HepG2 (cell line): ENCODE results near the gene PCBD2. TPM values are rescaled to one million over a fixed set of nuclear protein-coding genes. Genes with fewer than 3 reads are reported as not detected.

ENCODE experiments used
- ATAC-seq: fragments of 200-7000 bp; cut with Tn5 transposase; 3 replicates; pipeline ENCODE4 v1.9.1; 2020; ENCODE audit warnings: mild to moderate bottlenecking, moderate library complexity
- BruUV-seq: library from RNA; stranded (reverse); fragments of 400-500 nt; replicated peaks from 2 replicates; lab custom pipeline; 2021; lab: Mats Ljungman, UMichigan
- CTCF ChIA-PET: fragments of 300-600 bp; formaldehyde crosslinking; extraction: SDS; loops from one replicate; lab custom pipeline; 2021; ENCODE audit warnings: low total read pairs, inconsistent platforms, low intra/inter-chr PET ratio; lab: Yijun Ruan, JAX
- POLR2A ChIA-PET: fragments of 350-600 bp; sonication (Branson Sonifier 250); formaldehyde crosslinking; loops from one replicate; lab custom pipeline; 2020; ENCODE audit warnings: antibody characterized with exemption, inconsistent platforms; lab: Yijun Ruan, JAX
- DNase-seq: peaks from one replicate; pipeline ENCODE4 v3.0.0-alpha.2; 2015; ENCODE audit warnings: low spot score
- FAIRE-seq: peaks from 3 replicates; lab custom pipeline; 2011; peaks lifted over from hg19 to GRCh38; lab: Jason Lieb, UNC
- H2AFZ ChIP-seq: one replicate; pipeline ENCODE4 v1.6.1; 2011; ENCODE audit warnings: low read length, inconsistent platforms
- H3K27ac ChIP-seq: fragments of 300-600 bp; 3 replicates; pipeline ENCODE4 v1.8.0; 2011; ENCODE audit warnings: mixed run types, mild to moderate bottlenecking, mixed read lengths, low read length, inconsistent platforms; ENCODE audit not compliant: insufficient read depth; ENCODE audit errors: extremely low read length
- H3K27me3 ChIP-seq, 2 experiments: fragments of 200-600 bp in 1 of 2; 2 replicates in 1 of 2; 3 replicates in 1 of 2; pipeline versions ENCODE4 v1.6.0 to v1.8.0; 2011; ENCODE audit warnings: low read length in 2 of 2, mild to moderate bottlenecking in 2 of 2, moderate library complexity in 2 of 2, inconsistent platforms in 1 of 2; ENCODE audit not compliant: insufficient read depth in 2 of 2, control insufficient read depth in 1 of 2
- H3K36me3 ChIP-seq, 2 experiments: fragments of 200-600 bp in 1 of 2; replicated peaks in 1 of 2; 2 replicates in 1 of 2; 3 replicates in 1 of 2; pipeline versions ENCODE4 v1.5.1 to v1.8.0; 2011; ENCODE audit warnings: low read length in 2 of 2, inconsistent platforms in 1 of 2; ENCODE audit not compliant: insufficient read depth in 2 of 2, control insufficient read depth in 1 of 2
- H3K4me1 ChIP-seq: 2 replicates; pipeline ENCODE4 v1.5.1; 2012; ENCODE audit warnings: low read length, inconsistent platforms; ENCODE audit not compliant: insufficient read depth
- H3K4me2 ChIP-seq: 2 replicates; pipeline ENCODE4 v1.6.0; 2011; ENCODE audit warnings: low read depth, low read length, inconsistent platforms
- H3K4me3 ChIP-seq, 3 experiments: fragments of 200-600 bp in 1 of 3; sonication (generic), shearing (Covaris generic) in 1 of 3; replicated peaks in 1 of 3; 2 replicates each; pipeline ENCODE4 v1.5.1; 2011 to 2016; ENCODE audit warnings: low read length in 3 of 3, inconsistent platforms in 2 of 3, low read depth in 2 of 3, mild to moderate bottlenecking in 2 of 3, control low read depth in 1 of 3, mixed read lengths in 1 of 3; ENCODE audit not compliant: insufficient read depth in 1 of 3
- H3K79me2 ChIP-seq: one replicate; pipeline ENCODE4 v1.6.1; 2011; ENCODE audit warnings: low read length, inconsistent platforms; ENCODE audit not compliant: insufficient read depth
- H3K9ac ChIP-seq: 2 replicates; pipeline ENCODE4 v1.6.0; 2011; ENCODE audit warnings: mild to moderate bottlenecking, low read depth, low read length, inconsistent platforms; ENCODE audit not compliant: insufficient read depth
- H3K9me3 ChIP-seq: 2 replicates; pipeline ENCODE4 v1.5.1; 2012; ENCODE audit warnings: mild to moderate bottlenecking, low read length
- H4K20me1 ChIP-seq: 2 replicates; pipeline ENCODE4 v1.6.0; 2011; ENCODE audit warnings: inconsistent platforms, mild to moderate bottlenecking, low read length, moderate library complexity; ENCODE audit not compliant: insufficient read depth
- CREM ChIP-seq, 2 experiments: sonication (generic) in 1 of 2; formaldehyde crosslinking in 1 of 2; IDR thresholded peaks; 2 replicates each; pipeline versions ENCODE4 v1.4.0 to v1.6.1; 2016 to 2020; ENCODE audit warnings: antibody characterized with exemption in 1 of 2, mild to moderate bottlenecking in 1 of 2, missing genetic modification reagents in 1 of 2
- GZF1 ChIP-seq: sonication (generic); formaldehyde crosslinking; IDR thresholded peaks from 2 replicates; pipeline ENCODE4 v1.5.1; 2020; ENCODE audit warnings: mild to moderate bottlenecking, missing genetic modification reagents
- NR2F2 ChIP-seq: IDR thresholded peaks from 2 replicates; pipeline ENCODE4 v1.6.1; 2012; ENCODE audit warnings: low read depth, inconsistent platforms, borderline replicate concordance
- SMC3 ChIP-seq: IDR thresholded peaks from 2 replicates; pipeline ENCODE4 v1.6.1; 2011; ENCODE audit warnings: low read length, improper control_type of control experiment
- STAT5B ChIP-seq: sonication (generic); formaldehyde crosslinking; IDR thresholded peaks from 2 replicates; pipeline ENCODE4 v1.4.0; 2020; ENCODE audit warnings: missing genetic modification reagents
- ZBTB20 ChIP-seq: sonication (generic); formaldehyde crosslinking; IDR thresholded peaks from 2 replicates; pipeline ENCODE4 v1.8.1; 2023; ENCODE audit warnings: missing genetic modification reagents, low read depth, mild to moderate bottlenecking, borderline replicate concordance
- ZFP82 ChIP-seq: sonication (generic); formaldehyde crosslinking; IDR thresholded peaks from 2 replicates; pipeline ENCODE4 v1.5.1; 2020; ENCODE audit warnings: mild to moderate bottlenecking, missing genetic modification reagents, borderline replicate concordance
- ZNF546 ChIP-seq: sonication (generic); formaldehyde crosslinking; conservative IDR thresholded peaks from 2 replicates; pipeline ENCODE4 v1.8.1; 2023; ENCODE audit warnings: mild to moderate bottlenecking, missing genetic modification reagents
- ZNF569 ChIP-seq: sonication (generic); formaldehyde crosslinking; IDR thresholded peaks from 2 replicates; pipeline ENCODE4 v1.5.0; 2020; ENCODE audit warnings: mild to moderate bottlenecking, missing genetic modification reagents, moderate library complexity, borderline replicate concordance
- ZNF616 ChIP-seq: sonication (generic); formaldehyde crosslinking; IDR thresholded peaks from 2 replicates; pipeline ENCODE4 v1.5.0; 2020; ENCODE audit warnings: low read depth, mild to moderate bottlenecking, missing genetic modification reagents
- WGBS: methylation state at CpG from one replicate; pipeline ENCODE4 v1.1.6; 2017; ENCODE audit warnings: low lambda C conversion rate; 5-methylcytosine and 5-hydroxymethylcytosine counted together
- in situ Hi-C: cut with HindIII; loops from 2 replicates; pipeline ENCODE4 v1.10.0; 2017; ENCODE audit warnings: low pct_unique_long_range_greater_than_20kb; ENCODE audit not compliant: extremely low pct_ligation_motif_present
- intact Hi-C: fragments of 100-400 bp; cut with micrococcal nuclease; formaldehyde crosslinking; loops from one replicate; pipeline ENCODE4 v1.10.0; 2022; ENCODE audit not compliant: unreplicated experiment
- polyA plus RNA-seq, 8 experiments: library from polyadenylated mRNA; depleted of rRNA in 3 of 8; stranded (reverse) in 7 of 8; unstranded in 1 of 8; fragments of >200 nt; fragmentation: Illumina TruSeq in 4 of 8; extraction: Trizol in 4 of 8; gene quantifications; 2 replicates each; pipeline versions ENCODE4 v1.2.1 to v1.2.3, GENCODE V29; 2011 to 2016; ENCODE audit warnings: low read depth in 4 of 8, missing spikeins in 1 of 8, mixed read lengths in 1 of 8; ENCODE audit not compliant: insufficient read depth in 1 of 8
- total RNA-seq, 5 experiments: library from RNA; depleted of rRNA; stranded (reverse); fragments of >200 nt; fragmentation: Illumina TruSeq; extraction: Trizol; gene quantifications; 2 replicates each; pipeline ENCODE4 v1.2.3, GENCODE V29; 2016; ENCODE audit warnings: low read depth in 1 of 5
- TF ChIP-seq, protein P1 (sequence below): sonication (generic); formaldehyde crosslinking; IDR thresholded peaks from 2 replicates; pipeline ENCODE4 v1.5.1; 2020; ENCODE audit warnings: missing genetic modification reagents, mild to moderate bottlenecking, borderline replicate concordance
- TF ChIP-seq, protein P2 (sequence below): sonication (generic); formaldehyde crosslinking; IDR thresholded peaks from 2 replicates; pipeline ENCODE4 v1.4.0; 2020; ENCODE audit warnings: mild to moderate bottlenecking, missing genetic modification reagents

PCBD2 gene
- total and polyA plus RNA-seq, 2 of the 13 experiments (the other 11 are each of a cell fraction or from before 2014, with no cell fraction given) = 5.5 to 12.0 TPM

DNA sequence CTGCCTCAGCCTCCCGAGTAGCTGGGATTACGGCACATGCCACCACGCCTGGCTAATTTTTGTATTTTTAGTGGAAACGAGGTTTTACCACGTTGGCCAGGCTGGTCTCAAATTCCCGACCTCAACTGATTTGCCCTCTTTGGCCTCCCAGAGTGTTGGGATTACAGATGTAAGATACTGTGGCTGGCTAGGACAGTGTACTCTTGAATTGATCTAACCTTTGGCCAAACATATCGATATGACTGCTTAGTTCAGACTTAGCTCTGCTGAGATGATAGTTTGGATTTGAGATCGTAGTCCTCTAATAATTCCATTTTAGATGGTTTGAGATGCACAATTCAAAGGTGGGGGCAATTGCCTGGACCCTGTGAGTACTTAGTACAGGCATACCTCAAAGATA is 15.6 kb upstream of the PCBD2 start (continued):
- no peak for TF ChIP-seq NR2F2
- no peak for TF ChIP-seq ZNF616 (CRISPR knock-in tag)

DNA sequence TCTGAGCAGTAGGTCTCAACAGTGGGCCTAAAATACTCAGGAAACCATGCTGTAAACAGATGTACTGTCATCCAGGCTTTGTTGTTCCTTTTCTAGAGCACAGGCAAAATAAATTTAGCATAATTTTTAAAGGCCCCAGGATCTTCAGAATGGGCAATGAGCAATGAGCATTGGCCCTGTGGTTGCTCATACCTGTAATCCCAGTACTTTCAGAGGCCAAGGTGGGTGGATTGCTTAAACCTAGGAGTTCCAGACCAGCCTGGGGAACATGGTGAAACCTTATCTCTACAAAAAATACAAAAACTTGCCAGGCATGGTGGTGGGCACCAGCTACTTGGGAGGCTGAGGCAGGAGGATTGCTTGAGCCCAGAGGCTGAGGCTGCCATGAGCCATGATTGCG is 13.5 kb upstream of the PCBD2 start:
- H3K9me3 ChIP-seq = no peaks in the 10 kb centered on the region
- no peak overlapping the region for H3K4me3 ChIP-seq
- H3K4me1 ChIP-seq = peaks cover 2% of the 10 kb centered on the region; the same call in 1 of the 2 replicates
- intact Hi-C loops = no loop called here
- in situ Hi-C loops = no loop called here
- H3K27me3 ChIP-seq = no peaks in the 10 kb centered on the region
- CTCF ChIA-PET = no interaction called here
- H3K27ac ChIP-seq = no peak overlapping the region
- H3K36me3 ChIP-seq = peaks cover 4 to 50% of the 10 kb centered on the region in 2 experiments
- no TSS peak for BruUV-seq
- no peaks in the 10 kb centered on the region for H4K20me1 ChIP-seq
- no peak for FAIRE-seq
- no peak overlapping the region for H3K4me2 ChIP-seq
- ATAC-seq = no peak
- DNase-seq = no peak
- TF ChIP-seq ZNF569 (CRISPR knock-in tag) (no peak), CREM (IDR thresholded peaks at IDR 0.05) (no peak), CREM (CRISPR knock-in tag; IDR thresholded peaks at IDR 0.05) (no peak), STAT5B (no peak), ZNF546 (CRISPR knock-in tag) (no peak), SMC3 (no peak), ZFP82 (CRISPR knock-in tag) (no peak), GZF1 (no peak), ZBTB20 (no peak)
- TF ChIP-seq, protein P1, sequence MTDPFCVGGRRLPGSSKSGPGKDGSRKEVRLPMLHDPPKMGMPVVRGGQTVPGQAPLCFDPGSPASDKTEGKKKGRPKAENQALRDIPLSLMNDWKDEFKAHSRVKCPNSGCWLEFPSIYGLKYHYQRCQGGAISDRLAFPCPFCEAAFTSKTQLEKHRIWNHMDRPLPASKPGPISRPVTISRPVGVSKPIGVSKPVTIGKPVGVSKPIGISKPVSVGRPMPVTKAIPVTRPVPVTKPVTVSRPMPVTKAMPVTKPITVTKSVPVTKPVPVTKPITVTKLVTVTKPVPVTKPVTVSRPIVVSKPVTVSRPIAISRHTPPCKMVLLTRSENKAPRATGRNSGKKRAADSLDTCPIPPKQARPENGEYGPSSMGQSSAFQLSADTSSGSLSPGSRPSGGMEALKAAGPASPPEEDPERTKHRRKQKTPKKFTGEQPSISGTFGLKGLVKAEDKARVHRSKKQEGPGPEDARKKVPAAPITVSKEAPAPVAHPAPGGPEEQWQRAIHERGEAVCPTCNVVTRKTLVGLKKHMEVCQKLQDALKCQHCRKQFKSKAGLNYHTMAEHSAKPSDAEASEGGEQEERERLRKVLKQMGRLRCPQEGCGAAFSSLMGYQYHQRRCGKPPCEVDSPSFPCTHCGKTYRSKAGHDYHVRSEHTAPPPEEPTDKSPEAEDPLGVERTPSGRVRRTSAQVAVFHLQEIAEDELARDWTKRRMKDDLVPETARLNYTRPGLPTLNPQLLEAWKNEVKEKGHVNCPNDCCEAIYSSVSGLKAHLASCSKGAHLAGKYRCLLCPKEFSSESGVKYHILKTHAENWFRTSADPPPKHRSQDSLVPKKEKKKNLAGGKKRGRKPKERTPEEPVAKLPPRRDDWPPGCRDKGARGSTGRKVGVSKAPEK = no peak
- TF ChIP-seq, protein P2, sequence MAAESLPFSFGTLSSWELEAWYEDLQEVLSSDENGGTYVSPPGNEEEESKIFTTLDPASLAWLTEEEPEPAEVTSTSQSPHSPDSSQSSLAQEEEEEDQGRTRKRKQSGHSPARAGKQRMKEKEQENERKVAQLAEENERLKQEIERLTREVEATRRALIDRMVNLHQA = no peak
- 100% methylated on average over 1 of the region's 1 CpG for WGBS
- peaks cover 6% of the 10 kb centered on the region for H3K79me2 ChIP-seq
- no peak overlapping the region for H3K9ac ChIP-seq
- no peak overlapping the region for H2AFZ ChIP-seq
- POLR2A ChIA-PET = interaction anchor here (0.8 kb wide), 1 partner anchor 13 kb away, joined by 4 read pairs; the partner anchor contains the start of gene PCBD2
